GM18499 (cell line): ENCODE results near the gene TEX2.

Experiments used
- ATAC-seq: cut with Tn5 transposase; IDR thresholded peaks from one replicate; pipeline ENCODE4 v1.9.1; 2021; ENCODE audit warnings: moderate number of reproducible peaks; ENCODE audit not compliant: insufficient read depth, unreplicated experiment

TEX2 gene

DNA sequence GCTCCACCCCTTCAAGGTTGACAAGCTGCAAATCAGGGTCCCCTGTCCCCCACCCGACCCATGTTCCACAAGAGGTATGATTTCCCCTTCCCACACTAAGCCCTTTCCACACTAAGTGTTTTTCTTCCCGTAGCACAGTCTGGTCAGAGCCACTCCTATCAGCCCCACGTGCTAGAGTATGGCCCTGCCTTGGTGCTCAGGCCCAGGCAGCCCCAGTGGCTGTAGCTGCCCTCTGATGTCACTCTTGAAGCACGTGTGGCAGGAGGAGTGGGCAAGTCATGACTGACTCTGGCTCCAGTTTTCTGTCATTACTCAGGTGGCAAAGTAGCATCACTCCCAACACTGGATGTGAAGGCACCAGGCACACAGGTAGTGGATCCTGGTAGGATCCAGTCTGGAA lies 97.7 kb downstream of the TEX2 start:
- no peak for ATAC-seq

DNA sequence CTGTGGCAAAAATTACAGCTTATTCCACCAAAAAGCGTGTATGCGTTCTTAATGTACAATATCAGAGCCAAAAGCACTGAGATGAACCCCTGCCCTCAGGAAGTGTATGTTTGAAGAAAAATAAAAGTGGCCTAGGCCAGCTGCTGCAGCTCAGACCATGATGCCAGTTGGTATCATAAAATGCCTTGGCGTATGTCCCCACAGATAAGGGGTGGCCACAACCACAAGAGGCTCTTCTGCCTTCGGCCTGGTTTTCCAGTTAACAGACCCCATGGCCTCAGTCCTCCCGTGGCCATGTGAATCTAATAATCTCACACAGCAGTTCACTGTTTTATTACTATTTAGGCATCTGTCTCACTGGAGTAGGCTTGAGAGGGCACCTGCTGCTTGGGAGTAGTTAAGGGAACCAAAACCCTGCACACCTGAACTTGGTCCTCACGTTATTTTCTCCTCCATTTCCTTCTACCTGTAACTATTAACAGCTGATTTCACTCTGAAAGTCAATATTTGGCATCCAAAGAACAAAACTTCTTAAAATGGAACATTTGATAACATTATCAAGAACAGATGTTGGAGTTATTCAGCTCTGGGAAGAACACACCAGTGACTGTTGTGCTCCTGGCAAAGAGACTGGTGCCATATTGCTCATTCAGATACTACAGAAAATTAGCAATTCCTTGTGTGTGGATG lies 98.3 kb downstream of the TEX2 start:
- ATAC-seq: no peak

DNA sequence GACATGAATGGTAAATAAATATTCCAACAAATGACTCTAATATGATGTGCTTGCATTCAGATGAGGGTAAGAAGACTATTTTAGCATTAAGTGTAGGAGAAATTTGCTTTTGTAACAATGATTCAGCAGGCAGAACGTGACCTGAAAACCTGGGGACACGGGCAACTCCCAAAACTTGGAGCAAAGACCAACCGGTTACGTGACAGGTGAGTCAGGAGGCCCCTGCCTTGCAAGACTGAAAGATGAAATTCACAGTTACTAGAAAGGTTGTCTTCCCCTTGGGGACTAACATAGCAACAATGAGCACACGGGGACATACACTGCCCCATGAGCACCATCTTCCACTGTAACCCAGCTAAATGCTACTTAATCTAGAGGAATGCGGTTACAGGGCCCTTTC lies 99.6 kb downstream of the TEX2 start:
- ATAC-seq: no peak

DNA sequence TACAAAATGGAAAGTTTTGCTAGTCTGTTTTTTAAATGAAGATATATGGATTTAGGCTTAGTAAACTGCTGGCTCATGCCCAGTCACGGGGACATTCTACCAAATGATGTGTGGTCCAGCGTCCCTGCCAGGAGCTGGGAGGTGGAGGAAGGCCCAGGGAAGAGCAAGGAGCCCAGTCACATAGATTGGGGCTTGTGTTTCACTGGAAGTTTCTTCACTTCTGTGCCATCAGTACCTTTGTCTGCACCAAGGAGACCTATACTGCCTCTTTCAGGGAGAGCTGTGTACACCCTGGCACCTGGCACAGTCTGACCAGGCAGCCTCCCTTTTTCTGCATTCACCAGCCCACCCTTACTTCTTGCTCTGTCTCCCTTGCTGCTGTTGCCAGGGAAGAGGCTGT lies 100.5 kb downstream of the TEX2 start:
- no peak for ATAC-seq

GRCh38 chr17:64161380-64162176 lies 101.5 kb downstream of the TEX2 start:
- ATAC-seq: no peak

- ATAC-seq: no peak
Measured at GRCh38 chr17:64160378-64160777, 102.7 kb downstream of the TEX2 start.

DNA sequence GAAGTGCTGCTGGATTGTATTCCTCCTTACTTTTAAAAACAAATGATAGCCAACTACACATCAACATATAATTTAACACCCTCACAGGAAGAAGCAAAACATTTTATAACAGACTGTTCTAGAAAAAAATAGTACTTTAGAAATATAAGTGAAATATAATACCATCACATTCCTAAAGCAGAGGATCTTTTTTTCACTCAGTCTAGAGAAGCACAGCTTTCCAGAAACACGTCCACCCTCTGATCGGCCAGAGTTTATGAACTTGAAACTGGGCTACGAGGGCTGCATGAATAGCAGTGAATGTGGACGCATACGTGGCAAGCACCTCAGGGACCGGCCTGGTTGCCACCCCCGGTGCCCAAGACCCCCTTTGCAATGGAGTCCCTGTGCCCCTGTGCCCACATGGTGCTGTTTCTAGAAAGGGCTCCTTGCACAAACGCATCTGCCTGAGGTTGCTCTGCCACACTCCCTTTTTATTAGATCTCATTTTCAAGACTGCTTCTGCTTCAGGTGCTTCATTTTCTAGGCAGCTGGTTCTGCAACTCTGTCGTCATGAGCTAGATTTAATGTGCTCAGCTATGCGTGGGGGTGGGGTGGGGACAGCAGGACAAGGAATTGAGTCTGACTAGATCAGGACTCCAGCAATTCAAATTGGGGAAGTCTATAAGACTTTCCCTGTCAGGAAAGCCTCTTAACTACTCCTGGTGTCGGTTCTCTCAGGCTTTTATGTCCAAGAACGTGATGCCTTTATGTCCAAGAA lies 104.0 kb downstream of the TEX2 start:
- no peak for ATAC-seq

GRCh38 chr17:64158406-64158805 lies 104.7 kb downstream of the TEX2 start:
- ATAC-seq: no peak

GRCh38 chr17:64157669-64158180 lies 105.3 kb downstream of the TEX2 start:
- no peak for ATAC-seq

- ATAC-seq: no peak
Measured at GRCh38 chr17:64156670-64157069, 106.4 kb downstream of the TEX2 start.

GRCh38 chr17:64155751-64156544 lies 107.1 kb downstream of the TEX2 start:
- no peak for ATAC-seq

- no peak for ATAC-seq
Measured at GRCh38 chr17:64155129-64155528, 107.9 kb downstream of the TEX2 start.

DNA sequence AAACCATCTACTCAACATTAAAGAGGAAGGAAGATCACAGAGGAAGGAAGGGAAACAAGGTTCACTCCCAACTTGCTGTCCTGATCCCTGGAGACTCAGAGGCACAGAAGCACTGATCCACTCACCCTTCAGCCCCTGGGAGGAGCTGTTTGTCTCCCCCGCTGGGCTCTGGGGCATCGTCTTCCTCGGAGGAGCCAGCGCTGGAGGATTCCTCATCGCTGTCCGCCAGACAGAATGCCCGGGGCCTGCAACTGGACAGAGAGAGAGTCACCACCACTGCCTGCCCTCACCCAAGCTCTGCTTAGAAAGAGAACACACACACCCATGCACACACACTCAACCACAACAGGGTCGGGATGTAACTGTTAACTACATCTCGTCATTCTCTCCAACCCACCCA lies 108.3 kb downstream of the TEX2 start:
- ATAC-seq: no peak

DNA sequence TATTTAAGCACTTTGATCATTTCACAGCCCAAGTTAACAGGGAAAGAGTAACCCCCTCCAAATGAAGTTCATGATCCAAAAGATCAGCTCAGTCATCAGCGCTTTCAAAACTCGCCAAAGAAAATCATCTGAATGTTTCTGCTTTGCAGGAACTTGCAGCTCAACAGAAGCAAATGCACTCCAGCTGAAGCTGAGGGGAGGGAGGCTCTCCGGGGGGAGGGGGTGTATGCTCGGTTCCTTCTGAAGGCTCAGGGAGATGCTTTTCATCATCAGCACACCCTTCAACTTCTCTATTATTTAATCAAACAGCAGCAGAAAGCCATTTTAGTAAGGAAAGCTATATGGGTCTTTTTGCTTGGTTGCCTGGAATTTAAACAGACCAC lies 108.8 kb downstream of the TEX2 start:
- no peak for ATAC-seq

- no peak for ATAC-seq
Measured at GRCh38 chr17:64153565-64154312, 109.3 kb downstream of the TEX2 start.

DNA sequence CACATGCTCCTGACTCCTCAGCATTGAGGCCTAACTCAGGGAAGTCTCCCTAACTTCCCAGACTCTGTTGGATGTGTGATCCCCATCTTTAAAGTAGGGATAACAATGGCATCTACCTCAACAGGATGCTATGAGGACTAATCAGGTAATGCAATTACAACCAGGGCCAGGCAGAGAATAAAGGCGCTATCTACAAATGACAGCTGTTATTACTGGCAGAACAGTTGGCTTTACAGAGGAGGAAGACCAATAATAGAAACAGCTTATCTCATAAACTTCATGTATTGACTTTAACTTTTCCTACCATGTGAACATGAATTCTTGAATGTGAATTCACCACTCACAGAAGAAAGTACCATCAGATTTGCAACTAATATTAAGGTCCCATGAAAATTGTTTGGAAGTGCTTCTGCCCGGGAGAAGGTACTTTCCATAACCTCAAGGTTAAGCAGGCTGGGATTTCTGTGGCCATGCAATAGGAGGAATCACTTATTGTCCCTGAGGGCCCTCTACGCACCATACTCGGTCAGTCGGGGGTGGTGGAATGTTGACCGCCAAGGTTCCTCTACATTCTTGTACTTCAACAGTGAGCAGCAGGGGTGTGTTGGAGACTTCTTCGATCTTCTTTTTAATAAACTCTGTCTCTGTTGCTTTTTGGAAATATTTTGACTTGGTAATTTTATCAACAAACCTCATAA lies 110.5 kb downstream of the TEX2 start:
- ATAC-seq: no peak

DNA sequence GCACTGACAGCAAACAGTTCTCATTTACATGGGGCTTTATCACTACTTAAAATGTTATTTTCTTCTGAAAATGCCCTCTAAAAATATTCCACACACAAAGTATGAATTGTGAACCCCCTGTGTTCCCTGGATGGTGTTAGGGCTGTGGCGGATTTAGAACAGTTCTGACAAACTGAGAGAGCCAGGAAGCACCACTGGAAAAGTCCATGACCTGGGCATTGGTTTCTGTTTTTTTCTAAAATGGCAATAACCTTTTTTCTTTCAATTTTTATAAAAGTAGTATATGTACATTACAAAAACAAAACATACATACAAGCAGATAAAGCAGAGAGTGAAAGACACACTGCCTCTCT lies 112.1 kb downstream of the TEX2 start:
- no peak for ATAC-seq

GRCh38 chr17:64150237-64151015 lies 112.6 kb downstream of the TEX2 start:
- ATAC-seq: no peak
